A549 treated with ZK216348 at 1 μM for 4 hours (cell line): ENCODE measurements around the gene VEPH1. TPM values are rescaled to one million over a fixed set of nuclear protein-coding genes. Genes with fewer than 3 reads are reported as not detected.

Source experiments
- total RNA-seq: library from RNA; stranded (reverse); fragments of 200-300 nt; extraction: Qiagen RNA extraction; gene quantifications from 5 replicates; pipeline ENCODE4 v1.2.3, GENCODE V29; 2022; ENCODE audit warnings: low read depth

Gene VEPH1
- 0.27 to 0.44 TPM in 2 of 5 replicates, not detected in the others for total RNA-seq

GRCh38 chr3:157502916-157503595 lies at the start of gene VEPH1:
Gene VEPH1, minus strand, starts transcription at chr3:157503416. Its CDS starts 8,067 bp downstream, at chr3:157495349.

GRCh38 chr3:157436583-157437291 lies 66.5 kb downstream of the VEPH1 start, which contains the start of gene PTX3:
Gene PTX3, plus strand, starts transcription at chr3:157436850. Its CDS starts 84 bp downstream, at chr3:157436934.

Other genes with a start within 250 kb of the VEPH1 start
- gene PTX3, start 66.6 kb downstream of the VEPH1 start, total RNA-seq = 0.61 to 1.2 TPM (median 1.0 TPM) in 5 replicates